NCI-H1048 (cell line): ENCODE measurements around the gene SCD.
"Not testable (repeated sequence)": the region's sequence is repeated elsewhere in the genome, so short reads cannot be mapped to it uniquely, and the experiment has no call there.

Experiments used
- DNase-seq: peaks from one replicate; lab custom pipeline; 2025; lab: John Stamatoyannopoulos, UW

The SCD gene

GRCh38 chr10:100346765-100347567, at the start of gene SCD:
SCD (plus strand) TSS chr10:100347233; CDS start chr10:100347505, 272 bp downstream.
- peak; percentile 57 for DNase-seq

- no peak for DNase-seq
Observed at GRCh38 chr10:100297242-100297641, 49.8 kb upstream of the SCD start.

DNA sequence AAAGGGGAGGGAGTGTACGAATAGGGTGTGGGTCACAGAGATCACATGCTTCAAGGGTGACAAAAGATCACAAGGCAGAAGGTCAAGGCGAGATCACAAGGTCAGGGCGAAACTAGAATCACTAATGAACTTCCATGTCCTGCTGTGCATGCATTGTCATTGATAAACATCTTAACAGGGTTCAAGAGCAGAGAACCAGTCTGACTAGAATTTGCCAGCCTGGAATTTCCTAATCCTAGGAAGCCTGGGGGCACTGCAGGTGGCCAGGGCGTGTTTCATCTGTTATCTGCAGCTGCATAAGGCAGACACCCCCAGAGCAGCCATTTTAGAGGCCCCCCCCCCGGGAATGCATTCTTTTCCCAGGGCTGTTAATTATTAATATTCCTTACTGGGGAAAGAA, 45.9 kb upstream of the SCD start:
- DNase-seq, result not testable (repeated sequence)

GRCh38 chr10:100303724-100304319, 43.2 kb upstream of the SCD start:
- no peak for DNase-seq

- no peak for DNase-seq
Observed at GRCh38 chr10:100304414-100304813, 42.6 kb upstream of the SCD start.

DNA sequence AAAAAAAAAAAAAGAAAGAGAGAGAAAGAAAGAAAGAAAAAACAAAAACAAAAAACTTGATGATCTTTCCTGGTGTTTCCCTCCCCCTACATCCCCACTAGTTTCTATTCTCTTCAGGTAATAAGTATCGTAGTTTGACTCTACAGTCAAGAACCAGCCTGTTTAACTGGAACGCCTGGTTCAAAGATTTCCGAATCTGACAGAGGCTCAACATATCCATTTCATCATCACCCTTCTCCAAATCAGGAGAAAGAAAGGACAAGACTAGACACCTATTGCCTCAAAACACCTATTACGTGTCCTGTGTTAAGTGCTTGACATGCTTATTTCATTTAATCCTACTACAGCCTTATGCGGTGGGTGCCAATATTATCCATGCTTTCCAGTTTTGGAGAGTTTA, 40.2 kb upstream of the SCD start:
- DNase-seq, result no peak

DNA sequence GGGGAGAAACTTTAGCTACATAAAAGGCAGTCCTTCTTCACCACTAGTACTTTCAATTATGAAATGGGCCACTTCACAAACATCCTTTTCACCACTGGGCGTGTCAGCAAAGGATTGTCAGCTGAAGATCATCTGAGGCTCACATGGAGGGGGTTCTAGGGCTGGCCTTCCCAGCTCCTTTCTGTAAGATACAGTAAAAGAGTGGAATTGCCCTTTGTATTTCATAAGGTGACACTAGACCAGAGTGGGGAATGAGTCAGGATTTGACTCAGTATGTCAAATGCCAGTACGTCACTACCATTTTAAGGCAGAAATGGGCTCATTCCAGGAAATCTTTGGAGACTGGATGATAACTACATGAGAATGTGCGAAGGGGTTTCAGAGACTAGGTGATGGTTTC, 39.3 kb upstream of the SCD start:
- DNase-seq, result no peak

- DNase-seq, result no peak
Observed at GRCh38 chr10:100311298-100311697, 35.7 kb upstream of the SCD start.

DNA sequence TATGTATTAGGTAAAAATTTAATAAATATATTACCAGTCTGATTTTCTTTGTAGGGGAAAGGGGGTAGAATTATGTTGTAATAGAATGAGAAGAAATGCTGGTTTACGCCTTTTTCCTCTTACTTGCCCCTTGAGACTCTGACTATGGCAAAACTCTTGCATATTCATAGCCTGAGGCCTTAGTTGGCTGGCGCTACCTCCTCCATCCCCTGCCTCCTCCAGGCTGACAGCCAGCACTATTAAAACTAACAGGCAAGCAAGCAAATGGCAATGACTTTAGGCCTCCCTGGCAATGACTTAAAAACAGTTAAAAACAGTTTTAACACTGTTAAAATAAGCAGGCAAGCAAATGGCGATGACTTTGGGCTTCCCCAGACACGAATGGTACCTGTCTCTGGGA, 31.4 kb upstream of the SCD start:
- no peak for DNase-seq

GRCh38 chr10:100318207-100318606, 28.8 kb upstream of the SCD start:
- DNase-seq, result no peak

- DNase-seq, result no peak
Observed at GRCh38 chr10:100319707-100320402, 27.2 kb upstream of the SCD start.

DNA sequence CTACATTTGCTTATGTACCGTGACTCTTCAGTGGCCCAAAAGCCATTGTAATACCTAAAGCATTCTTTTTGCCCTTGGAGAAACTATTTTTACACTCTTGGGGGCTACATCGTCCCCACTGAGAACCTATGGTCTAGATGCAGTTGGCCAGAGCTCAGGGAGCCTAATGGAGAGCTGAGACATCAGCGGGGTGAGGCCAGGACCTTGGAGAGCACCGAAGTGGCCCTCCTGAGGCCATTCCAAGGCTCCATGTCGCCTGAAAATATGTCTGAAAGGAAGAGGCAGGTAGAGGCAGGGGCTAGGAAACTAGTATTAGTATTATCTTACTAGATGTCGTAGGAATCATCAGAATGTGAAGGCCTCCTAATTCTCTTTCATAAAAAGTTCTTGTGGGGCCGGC, 21.9 kb upstream of the SCD start:
- DNase-seq, result no peak

DNA sequence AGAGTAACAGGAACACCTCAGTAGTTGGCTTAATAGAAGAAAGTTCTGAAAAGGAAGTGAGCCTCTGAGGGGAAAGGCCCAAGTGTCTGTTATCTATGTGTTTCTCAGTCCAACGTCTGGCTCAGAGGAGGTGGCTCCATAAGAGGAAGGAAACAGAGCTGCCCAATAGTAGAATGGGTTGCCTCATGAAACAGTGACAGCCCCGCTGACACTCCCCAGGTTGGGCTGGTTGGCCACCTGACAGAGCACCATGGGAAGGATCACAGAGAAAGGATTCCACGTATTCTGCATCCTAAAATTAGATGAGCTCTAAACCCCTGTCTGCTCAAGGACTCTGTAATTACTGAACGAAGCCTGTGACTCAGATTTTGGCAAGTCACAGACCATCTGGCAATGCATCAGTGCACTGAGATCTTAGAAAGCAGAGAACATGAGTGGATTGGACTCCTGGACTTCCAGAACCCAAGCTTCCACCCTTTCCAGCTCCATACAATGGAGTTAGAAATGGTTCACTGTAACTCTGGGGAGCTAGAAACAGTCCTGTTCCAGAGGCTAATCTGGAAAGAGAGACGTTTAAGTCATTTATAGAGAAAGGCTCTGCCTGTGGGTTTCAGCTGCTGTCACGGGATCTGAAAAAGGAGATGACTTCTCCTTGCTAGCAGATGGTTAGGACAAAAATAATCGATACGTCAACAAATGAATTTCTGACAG, 19.9 kb upstream of the SCD start:
- DNase-seq, result no peak

- DNase-seq, result no peak
Observed at GRCh38 chr10:100327718-100328009, 19.4 kb upstream of the SCD start.

GRCh38 chr10:100328198-100328597, 18.8 kb upstream of the SCD start:
- no peak for DNase-seq

DNA sequence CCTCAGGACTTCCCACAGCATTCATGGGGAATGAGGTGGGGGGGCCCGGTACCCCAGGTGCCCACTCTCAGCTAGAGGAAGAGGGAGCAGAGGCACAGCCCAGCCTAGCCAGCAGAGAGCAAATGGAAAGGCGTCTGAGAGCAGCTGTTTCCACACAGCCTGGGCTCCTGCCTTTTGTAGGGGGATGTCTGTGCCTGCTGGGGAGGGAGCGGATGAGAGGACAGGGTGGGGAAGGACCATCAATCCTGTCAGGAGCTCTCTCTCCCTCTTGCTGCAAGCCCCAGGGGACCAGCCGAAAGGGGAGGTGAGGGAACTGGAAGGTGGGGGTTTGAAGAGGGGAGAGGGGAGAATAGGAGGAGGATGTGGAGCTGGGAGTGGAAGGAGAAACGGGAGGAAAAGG, 17.0 kb upstream of the SCD start, which contains the start of gene PKD2L1:
Gene PKD2L1, minus strand, starts transcription at position 150 of the 400 bp plus-strand sequence. Its CDS starts 125 bp downstream, at position 25.
- DNase-seq, result no peak

DNA sequence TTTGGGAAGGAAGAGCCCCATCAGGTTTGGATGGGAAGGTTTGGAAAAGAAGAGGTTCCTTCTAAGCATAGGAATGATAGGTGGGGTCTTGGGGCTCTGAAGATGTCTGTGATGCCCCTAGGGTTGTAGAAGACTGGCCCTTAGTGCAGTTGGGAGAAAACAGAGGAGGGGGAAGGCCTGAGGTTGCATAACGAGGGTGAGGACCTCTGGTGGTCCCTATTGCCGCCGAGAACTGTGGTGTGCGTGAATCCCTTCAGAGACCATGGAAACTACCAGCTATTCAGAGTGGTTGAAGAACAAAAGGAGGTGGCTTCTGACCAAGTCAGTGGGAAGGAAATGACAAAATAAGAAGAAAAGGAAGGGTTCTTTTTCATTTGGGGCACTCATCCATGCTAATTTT, 13.9 kb upstream of the SCD start:
- DNase-seq, result no peak

- DNase-seq, result no peak
Observed at GRCh38 chr10:100333661-100334440, 13.2 kb upstream of the SCD start.

DNA sequence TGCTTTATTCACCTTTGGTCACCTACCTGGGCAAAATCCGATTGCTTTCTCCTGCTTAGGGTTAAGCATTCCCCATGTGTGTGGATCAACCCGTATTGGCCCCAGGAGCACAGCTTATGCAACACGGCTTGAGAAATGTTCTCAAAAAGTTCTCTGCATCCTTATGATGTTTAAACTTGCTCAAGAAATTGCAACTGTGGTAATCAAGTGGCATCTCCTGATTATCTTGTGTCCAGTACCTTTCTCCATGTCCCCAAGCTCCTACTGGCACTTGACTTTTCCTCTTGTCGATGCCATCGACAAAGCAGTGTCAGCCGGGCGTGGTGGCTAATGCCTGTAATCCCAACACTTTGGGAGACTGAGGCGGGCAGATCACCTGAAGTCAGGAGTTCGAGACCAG, 12.3 kb upstream of the SCD start:
- no peak for DNase-seq

DNA sequence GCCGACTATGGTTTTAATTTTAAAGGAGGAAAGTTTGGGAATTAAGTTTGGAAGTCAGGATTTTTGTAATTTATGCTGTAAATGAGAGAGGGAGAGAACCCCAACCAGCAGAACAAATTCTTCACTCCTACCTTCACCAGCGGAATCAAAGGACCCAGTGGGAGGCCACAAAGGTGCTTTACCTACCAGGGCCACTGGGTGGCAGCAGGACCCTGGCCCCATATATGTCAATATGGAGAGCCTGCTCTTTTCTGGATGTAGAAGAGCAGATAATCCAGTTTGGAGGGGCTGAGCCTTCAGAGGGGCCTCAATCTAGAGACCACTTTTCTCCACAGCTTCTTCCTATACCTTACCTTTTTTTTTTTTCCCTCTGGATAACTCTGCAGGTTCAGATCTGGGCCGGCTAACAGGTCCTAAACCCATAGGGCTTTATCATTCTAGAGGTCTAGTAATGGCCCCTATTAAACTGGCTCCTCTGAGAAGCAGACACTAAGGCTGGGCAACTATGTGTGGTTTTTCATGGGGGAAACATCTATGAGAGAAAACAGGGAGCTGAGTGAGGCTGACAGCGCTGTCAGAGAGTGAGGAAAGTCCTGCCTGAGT, 8.5 kb upstream of the SCD start:
- DNase-seq, result peak; percentile 39

GRCh38 chr10:100339236-100339635, 7.8 kb upstream of the SCD start:
- DNase-seq, result no peak
